ENCODE measurements around the gene LIMS1.

LIMS1 gene

GRCh38 chr2:108552566-108552965 lies 18.3 kb downstream of the LIMS1 start:
- no peak for DNase-seq (ENCODE audit: low read depth)

GRCh38 chr2:108553209-108553919 lies 19.1 kb downstream of the LIMS1 start:
- peak; percentile 23 for DNase-seq (ENCODE audit: low read depth)

GRCh38 chr2:108554528-108554927 lies 20.3 kb downstream of the LIMS1 start:
- no peak for DNase-seq (ENCODE audit: low read depth)

GRCh38 chr2:108555572-108555971 lies 21.3 kb downstream of the LIMS1 start:
- no peak for DNase-seq (ENCODE audit: low read depth)

GRCh38 chr2:108556581-108556980 lies 22.3 kb downstream of the LIMS1 start:
- peak; percentile 67 for DNase-seq (ENCODE audit: low read depth)

GRCh38 chr2:108560241-108560811 lies 26.1 kb downstream of the LIMS1 start:
- no peak for DNase-seq (ENCODE audit: low read depth)

GRCh38 chr2:108560895-108561530 lies 26.7 kb downstream of the LIMS1 start:
- no peak for DNase-seq (ENCODE audit: low read depth)

- no peak for DNase-seq (ENCODE audit: low read depth)
These were observed 28.0 kb downstream of the LIMS1 start for GRCh38 chr2:108562274-108562673.

GRCh38 chr2:108564510-108564909 lies 30.2 kb downstream of the LIMS1 start:
- DNase-seq (ENCODE audit: low read depth), result no peak

GRCh38 chr2:108565778-108566375 lies 31.6 kb downstream of the LIMS1 start:
- peak; percentile 37 for DNase-seq (ENCODE audit: low read depth)

- DNase-seq (ENCODE audit: low read depth), result no peak
These were observed 36.1 kb downstream of the LIMS1 start for GRCh38 chr2:108570416-108570815.

GRCh38 chr2:108571286-108571685 lies 37.0 kb downstream of the LIMS1 start:
- DNase-seq (ENCODE audit: low read depth), result no peak

- peak; percentile 83 for DNase-seq (ENCODE audit: low read depth)
These were observed 38.8 kb downstream of the LIMS1 start for GRCh38 chr2:108573061-108573460.

GRCh38 chr2:108574332-108574731 lies 40.1 kb downstream of the LIMS1 start:
- DNase-seq (ENCODE audit: low read depth), result no peak

GRCh38 chr2:108575132-108575966 lies 41.1 kb downstream of the LIMS1 start:
- peak; percentile 83 for DNase-seq (ENCODE audit: low read depth)

- no peak for DNase-seq (ENCODE audit: low read depth)
These were observed 42.8 kb downstream of the LIMS1 start for GRCh38 chr2:108577099-108577498.

- DNase-seq (ENCODE audit: low read depth), result peak; percentile 36
These were observed 45.4 kb downstream of the LIMS1 start for GRCh38 chr2:108579623-108580022.

- DNase-seq (ENCODE audit: low read depth), result no peak
These were observed 45.8 kb downstream of the LIMS1 start for GRCh38 chr2:108580050-108580449.

- DNase-seq (ENCODE audit: low read depth), result peak; percentile 74
These were observed 49.7 kb downstream of the LIMS1 start for GRCh38 chr2:108583903-108584520.

GRCh38 chr2:108585436-108585835 lies 51.2 kb downstream of the LIMS1 start:
- no peak for DNase-seq (ENCODE audit: low read depth)

- DNase-seq (ENCODE audit: low read depth), result no peak
These were observed 51.8 kb downstream of the LIMS1 start for GRCh38 chr2:108586116-108586515.

GRCh38 chr2:108586631-108587030 lies 52.4 kb downstream of the LIMS1 start:
- DNase-seq (ENCODE audit: low read depth), result no peak
